NCI-H446 treated with DMSO at 0.1 percent for 48 hours (cell line): Measurements from ENCODE around the gene CPXM1.
"Not testable (repeated sequence)": the region's sequence is repeated elsewhere in the genome, so short reads cannot be mapped to it uniquely, and the experiment has no call there.

Source experiments
- DNase-seq: peaks from one replicate; lab custom pipeline; 2025; lab: John Stamatoyannopoulos, UW

CPXM1 gene

DNA sequence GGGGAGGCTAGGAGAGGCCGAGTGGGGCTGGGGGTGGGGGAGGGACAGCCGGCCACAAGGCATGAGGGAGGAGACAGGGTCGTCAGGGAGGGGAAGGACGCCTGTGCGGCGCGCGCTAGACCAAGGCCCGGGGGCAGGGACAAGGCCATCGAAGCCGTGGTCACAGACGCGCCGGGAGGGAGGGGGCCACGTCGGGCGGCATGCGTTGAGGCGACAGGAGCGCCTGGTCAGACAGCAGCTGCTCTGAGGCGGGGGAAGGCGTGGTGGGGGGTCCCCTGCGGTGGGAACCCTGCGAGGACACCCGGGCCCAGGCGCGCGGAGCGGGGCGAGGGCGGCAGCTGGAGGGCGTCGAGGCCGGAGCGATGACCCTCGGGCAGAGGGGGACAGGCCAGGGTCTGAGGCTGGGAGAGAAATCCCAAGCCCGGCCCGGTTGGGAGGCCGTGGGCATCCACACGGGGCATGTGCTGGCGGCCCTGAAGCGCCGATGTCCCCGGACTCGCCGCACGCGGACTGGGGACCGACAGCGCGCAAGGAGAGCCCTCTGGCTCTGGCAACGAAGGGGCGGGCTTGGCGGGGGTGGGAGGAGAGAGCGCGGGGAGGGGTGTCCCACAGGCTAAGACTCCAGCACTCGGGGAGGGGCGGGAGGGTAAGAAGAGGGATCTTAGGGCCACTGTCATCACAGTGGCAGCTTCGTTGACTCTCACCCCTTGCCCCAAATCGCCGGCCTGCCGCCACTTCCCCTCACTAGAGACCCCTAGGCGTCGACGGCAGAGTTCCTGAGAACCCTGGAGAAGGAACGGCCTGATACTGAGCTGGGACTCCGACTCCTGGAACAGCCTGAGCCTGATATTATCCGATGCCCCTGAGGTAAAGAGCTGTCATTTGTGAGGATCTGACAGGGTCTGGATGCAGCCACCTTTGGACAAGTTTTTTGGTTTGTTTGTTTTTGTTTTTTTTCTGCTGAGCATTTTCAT lies 20.8 kb upstream of the CPXM1 start:
- no peak for DNase-seq

- DNase-seq: no peak
Observed at GRCh38 chr20:2820084-2820895, 19.9 kb upstream of the CPXM1 start.

GRCh38 chr20:2817891-2818595 lies 17.6 kb upstream of the CPXM1 start:
- DNase-seq: no peak

- DNase-seq: no peak
Observed at GRCh38 chr20:2817341-2817726, 16.9 kb upstream of the CPXM1 start.

- no peak for DNase-seq
Observed at GRCh38 chr20:2816583-2817340, 16.3 kb upstream of the CPXM1 start.

DNA sequence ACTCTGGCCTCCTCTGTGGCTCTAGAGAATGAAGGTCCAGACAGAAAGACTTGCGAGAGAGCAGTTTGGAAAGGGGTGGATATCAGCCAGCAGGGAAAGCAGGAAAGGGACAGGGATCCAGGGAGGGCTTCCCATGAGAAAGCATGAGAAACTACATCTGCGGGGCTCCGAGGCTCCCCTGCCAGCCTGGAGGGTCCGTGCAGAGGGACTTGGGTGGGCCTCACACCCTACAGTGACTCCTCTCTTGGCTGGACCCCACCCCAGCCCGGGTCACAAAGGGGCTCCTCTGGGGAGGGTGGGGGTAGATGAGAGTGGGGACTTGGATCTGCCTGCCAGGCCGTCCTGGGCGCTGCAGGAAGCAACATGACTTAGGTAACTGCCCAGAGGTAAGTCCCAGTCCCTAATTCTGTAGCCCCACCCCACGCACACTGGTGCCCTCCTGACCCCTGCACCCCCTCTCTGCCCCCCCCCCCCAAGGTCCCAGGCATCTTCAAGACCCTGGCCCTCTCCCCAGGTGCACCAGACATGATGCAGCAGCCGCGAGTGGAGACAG lies 15.7 kb upstream of the CPXM1 start, which contains the start of gene TMEM239:
TSS of gene TMEM239 (plus strand) at position 335 of the 553 bp plus-strand sequence. CDS start at position 526, 191 bp downstream.
- no peak for DNase-seq

GRCh38 chr20:2815242-2815900 lies 14.9 kb upstream of the CPXM1 start:
- no peak for DNase-seq

DNA sequence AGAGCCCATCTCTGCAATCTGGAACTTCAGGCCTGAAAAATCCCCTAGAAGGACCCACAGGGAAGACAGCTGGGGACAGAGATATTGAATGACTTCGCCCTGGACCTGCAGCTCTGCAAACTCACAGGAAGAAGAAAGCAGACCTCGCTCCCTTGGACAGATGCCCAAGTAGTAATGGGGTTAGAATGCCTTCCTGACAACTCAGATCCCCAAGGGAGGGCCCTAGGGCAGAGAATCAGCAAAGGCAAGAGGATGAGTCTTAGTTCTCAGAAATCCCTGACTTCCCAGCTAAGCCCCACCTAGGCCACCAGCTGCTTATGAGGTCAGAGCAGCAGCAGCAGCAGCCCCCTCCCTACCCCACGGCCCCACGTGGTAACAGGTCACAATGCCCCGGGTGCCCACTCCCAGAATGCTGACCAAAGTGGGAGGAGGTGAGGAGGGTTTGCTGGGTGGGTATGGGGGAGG lies 14.2 kb upstream of the CPXM1 start, which contains the start of gene C20orf141:
TSS of gene C20orf141 (plus strand) at position 401 of the 465 bp plus-strand sequence. CDS start 198 bp downstream, outside the sequence.
- no peak for DNase-seq

- no peak for DNase-seq
Observed at GRCh38 chr20:2814076-2814475, 13.6 kb upstream of the CPXM1 start.

GRCh38 chr20:2812189-2812588 lies 11.8 kb upstream of the CPXM1 start:
- DNase-seq: no peak

- no peak for DNase-seq
Observed at GRCh38 chr20:2809690-2810089, 9.3 kb upstream of the CPXM1 start.

DNA sequence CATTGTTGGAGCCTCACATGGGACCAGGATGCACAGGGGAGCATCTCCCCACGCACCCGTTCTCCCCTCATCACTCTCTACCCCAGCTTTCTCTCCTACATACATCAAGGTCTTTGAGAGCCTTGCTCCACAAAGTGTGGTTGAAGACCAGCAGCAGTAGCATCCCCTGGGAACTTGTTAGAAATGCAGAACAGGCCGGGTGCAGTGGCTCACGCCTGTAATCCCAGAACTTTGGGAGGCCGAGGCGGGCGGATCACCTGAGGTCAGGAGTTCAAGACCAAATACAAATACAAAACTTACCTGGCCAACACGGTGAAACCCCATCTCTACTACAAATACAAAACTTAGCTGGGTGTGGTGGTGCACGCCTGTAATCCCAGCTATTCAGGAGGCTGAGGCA lies 7.5 kb upstream of the CPXM1 start:
- DNase-seq: not testable (repeated sequence)

- no peak for DNase-seq
Observed at GRCh38 chr20:2807019-2807418, 6.6 kb upstream of the CPXM1 start.

DNA sequence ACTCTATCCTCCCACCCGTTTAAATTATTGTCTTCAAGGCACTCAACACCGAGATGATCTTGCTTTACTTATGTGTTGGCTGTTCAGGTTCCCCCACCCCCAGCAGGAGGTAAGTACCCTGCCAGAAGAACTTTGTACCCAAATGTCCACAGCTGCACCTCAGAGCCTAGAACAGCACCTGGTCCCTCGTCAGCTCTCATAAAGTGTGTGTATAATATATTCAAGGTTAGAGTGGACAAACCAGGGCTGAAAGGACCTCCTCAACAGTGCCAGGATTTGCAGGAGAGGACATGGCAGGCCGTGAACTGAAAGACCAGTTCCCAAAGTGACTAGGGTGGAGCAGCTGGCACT lies 5.9 kb upstream of the CPXM1 start:
- no peak for DNase-seq

GRCh38 chr20:2805689-2806350 lies 5.4 kb upstream of the CPXM1 start:
- no peak for DNase-seq

DNA sequence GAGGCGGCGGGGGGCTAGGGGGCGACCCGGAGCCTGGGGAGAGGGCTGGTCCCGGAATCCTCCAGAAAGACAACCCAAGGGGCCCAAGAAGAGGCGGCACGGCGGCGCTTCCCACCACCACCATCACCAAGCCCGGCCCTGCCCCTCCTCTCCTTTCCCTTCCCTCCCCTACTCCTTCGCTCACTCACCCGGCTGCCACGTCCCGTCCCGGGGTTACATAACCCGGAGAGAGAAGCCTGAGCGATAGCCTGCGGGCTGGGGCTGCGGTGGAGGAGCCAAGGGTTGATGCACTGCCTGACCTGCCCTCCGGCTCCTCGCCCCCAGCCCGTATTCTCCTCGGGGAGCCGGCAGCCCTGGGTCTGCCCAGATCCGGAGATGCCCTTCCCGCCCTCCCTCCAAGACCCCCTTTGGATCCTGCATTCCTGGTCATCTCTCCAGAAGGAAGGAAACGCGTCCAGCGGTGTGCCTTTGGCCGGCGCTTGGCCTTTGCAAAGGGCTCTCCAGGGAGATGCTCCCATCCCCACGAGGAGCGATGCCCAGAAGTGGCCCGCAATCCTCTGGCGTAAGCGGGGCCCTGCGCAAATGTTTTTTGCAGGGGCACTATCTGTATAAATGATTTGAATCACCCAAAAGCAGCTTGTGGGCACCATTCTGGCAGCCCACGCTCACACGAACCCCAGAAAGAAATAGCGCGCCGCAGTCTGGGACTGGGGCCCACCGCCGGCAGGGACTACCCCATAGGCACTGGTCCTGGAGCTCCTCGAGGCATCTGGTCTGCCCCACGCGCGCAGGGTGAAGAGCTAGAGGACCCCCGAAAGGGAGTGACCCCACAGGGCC lies 4.6 kb upstream of the CPXM1 start:
- no peak for DNase-seq

DNA sequence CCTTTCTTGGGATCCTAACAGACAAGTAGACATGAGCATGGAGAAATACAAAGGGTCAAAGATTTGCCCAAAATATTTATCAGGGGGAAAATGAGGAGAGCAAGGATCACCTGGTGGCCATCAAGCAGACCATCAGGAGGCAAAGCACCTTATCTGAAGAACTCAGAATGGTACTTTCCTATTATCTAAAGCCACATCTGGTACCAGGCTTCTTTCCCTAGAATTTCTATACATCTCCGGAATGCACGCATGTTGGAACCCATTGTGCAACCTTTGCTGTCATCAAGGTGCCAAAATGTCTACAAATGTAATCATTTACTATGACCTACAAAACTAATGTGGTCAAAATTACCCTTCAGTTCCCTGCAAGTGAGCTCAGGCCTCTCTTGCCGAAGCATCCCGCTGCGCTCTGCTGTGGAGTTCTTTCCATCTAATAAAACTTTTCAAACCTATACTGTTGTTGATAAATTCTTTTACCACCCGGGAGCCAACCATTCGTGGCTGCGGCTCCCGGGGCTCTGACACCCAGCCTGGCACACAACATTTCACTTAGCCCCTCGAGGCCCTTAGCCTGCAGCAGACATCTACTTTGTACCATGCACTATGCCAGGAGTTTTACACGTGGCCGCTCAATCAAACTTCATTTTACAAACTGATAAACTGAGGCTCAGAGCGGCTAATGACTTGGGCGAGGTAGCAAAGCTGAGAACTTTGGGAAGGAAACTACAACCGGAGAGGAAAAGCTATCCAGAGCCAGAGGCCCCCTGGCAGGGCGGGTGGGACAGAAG lies 3.8 kb upstream of the CPXM1 start:
- no peak for DNase-seq

DNA sequence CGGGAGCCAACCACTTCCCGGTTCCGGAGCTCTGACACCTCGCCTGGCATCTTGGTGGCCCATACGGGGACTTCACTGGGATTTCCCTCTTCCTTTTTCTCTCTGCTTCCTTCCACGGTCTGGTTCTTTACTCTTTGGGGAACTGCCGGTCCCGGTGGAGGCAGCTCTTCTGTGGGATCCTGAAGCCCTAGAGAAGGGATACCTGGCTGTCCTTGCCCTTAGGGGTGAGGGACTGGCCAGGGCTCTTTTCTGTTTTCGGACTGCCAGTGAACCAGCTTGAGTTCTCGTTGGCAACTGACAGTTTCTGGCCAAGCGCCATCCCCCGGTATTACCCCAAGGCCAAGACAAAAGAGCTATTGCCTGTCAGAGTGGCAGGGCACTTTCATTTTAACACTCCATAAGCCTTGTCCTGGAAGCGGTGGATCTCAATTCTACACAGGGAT lies 880 bp upstream of the CPXM1 start:
- DNase-seq: no peak
